Endodermal cell (in vitro differentiated cells): ENCODE measurements around the gene CES1. TPM values are rescaled to one million over a fixed set of nuclear protein-coding genes. Genes with fewer than 3 reads are reported as not detected.

Experiments
- DNase-seq: peaks from one replicate; pipeline ENCODE4 v3.0.0-alpha.2; 2017
- H3K27ac ChIP-seq: 2 replicates; pipeline ENCODE4 v1.5.1; 2013; ENCODE audit warnings: mild to moderate bottlenecking, low read depth, low read length, moderate library complexity
- H3K27me3 ChIP-seq: 2 replicates; pipeline ENCODE4 v1.6.1; 2013; ENCODE audit warnings: mild to moderate bottlenecking, low read length, moderate library complexity; ENCODE audit not compliant: insufficient read depth, control insufficient read depth, poor library complexity, severe bottlenecking
- H3K36me3 ChIP-seq: 2 replicates; pipeline ENCODE4 v1.7.0; 2013; ENCODE audit warnings: mild to moderate bottlenecking, low read length, moderate library complexity; ENCODE audit not compliant: control insufficient read depth, insufficient read depth
- H3K4me1 ChIP-seq: one replicate; pipeline ENCODE4 v1.7.0; 2013; ENCODE audit warnings: low read length; ENCODE audit not compliant: control insufficient read depth, insufficient read depth
- H3K4me3 ChIP-seq: 2 replicates; pipeline ENCODE4 v1.5.1; 2013; ENCODE audit warnings: mild to moderate bottlenecking, low read length, moderate library complexity
- H3K9ac ChIP-seq: 2 replicates; pipeline ENCODE4 v1.6.1; 2013; ENCODE audit warnings: mild to moderate bottlenecking, low read length, moderate library complexity; ENCODE audit not compliant: poor library complexity, severe bottlenecking; ENCODE audit errors: extremely low read depth
- H3K9me3 ChIP-seq: 2 replicates; pipeline ENCODE4 v1.6.1; 2013; ENCODE audit warnings: mild to moderate bottlenecking, low read length, moderate library complexity; ENCODE audit not compliant: control insufficient read depth
- H3K27ac Mint-ChIP-seq: 2 replicates; pipeline ENCODE4 v1.8.0; 2020; ENCODE audit warnings: mixed read lengths
- H3K27me3 Mint-ChIP-seq: 2 replicates; pipeline ENCODE4 v1.8.0; 2021; ENCODE audit warnings: mild to moderate bottlenecking, mixed read lengths; ENCODE audit not compliant: insufficient read depth
- H3K36me3 Mint-ChIP-seq: 2 replicates; pipeline ENCODE4 v1.8.0; 2020; ENCODE audit warnings: low read depth, mixed read lengths
- H3K4me1 Mint-ChIP-seq: 2 replicates; pipeline ENCODE4 v1.8.0; 2020; ENCODE audit warnings: mixed read lengths
- H3K4me3 Mint-ChIP-seq: 2 replicates; pipeline ENCODE4 v1.8.0; 2020; ENCODE audit warnings: mild to moderate bottlenecking, moderate library complexity, mixed read lengths
- H3K9me3 Mint-ChIP-seq: 2 replicates; pipeline ENCODE4 v1.8.0; 2020; ENCODE audit warnings: mild to moderate bottlenecking, mixed read lengths
- CTCF ChIP-seq: fragments of 200-600 bp; sonication (generic); conservative IDR thresholded peaks from 2 replicates; pipeline ENCODE4 v1.5.0; 2021; ENCODE audit warnings: antibody characterized with exemption, mild to moderate bottlenecking
- WGBS, 2 experiments: methylation state at CpG; one replicate each; pipeline versions ENCODE4 v1.1.5 to v1.1.7; 2013; ENCODE audit warnings: missing lambda C conversion rate in 2 of 2, mixed read lengths in 1 of 2; ENCODE audit not compliant: insufficient coverage in 1 of 2, insufficient read length in 1 of 2; 5-methylcytosine and 5-hydroxymethylcytosine counted together
- total RNA-seq, 2 donors: library from RNA; stranded (reverse); fragmentation: NEBNext Ultra II Directional in 1 of 2; extraction: Animal tissue kit (Norgen Biotek cat#: 25700) in 1 of 2; gene quantifications; 2 replicates in 1 of 2; 3 replicates in 1 of 2; pipeline ENCODE4 v1.2.1, GENCODE V29; 2021

CES1 gene
- total RNA-seq, 2 donors from 2014 or later, result 1.3 TPM; not detected in 1

- Histone ChIP-seq H3K9ac (no peak overlapping the region), H3K4me1 (no peaks in the 10 kb centered on the region), H3K27me3 (peaks cover 30% of the 10 kb centered on the region), H3K27ac (no peak overlapping the region), H3K36me3 (no peaks in the 10 kb centered on the region), H3K4me3 (no peak overlapping the region), H3K9me3 (no peaks in the 10 kb centered on the region)
- H3K4me3 Mint-ChIP-seq, result no peak overlapping the region
- H3K27ac Mint-ChIP-seq, result no peak overlapping the region
- H3K36me3 Mint-ChIP-seq, result no peaks in the 10 kb centered on the region
- H3K4me1 Mint-ChIP-seq, result peaks cover 7% of the 10 kb centered on the region
- 80 to 86% methylated on average over 10 of the region's 10 CpGs for WGBS, 2 experiments
- DNase-seq, result peak; percentile 31
- peaks cover 48% of the 10 kb centered on the region for H3K27me3 Mint-ChIP-seq
- no peak for TF ChIP-seq CTCF
- no peaks in the 10 kb centered on the region for H3K9me3 Mint-ChIP-seq
Observed at GRCh38 chr16:55828680-55829079, 4.2 kb downstream of the CES1 start.

DNA sequence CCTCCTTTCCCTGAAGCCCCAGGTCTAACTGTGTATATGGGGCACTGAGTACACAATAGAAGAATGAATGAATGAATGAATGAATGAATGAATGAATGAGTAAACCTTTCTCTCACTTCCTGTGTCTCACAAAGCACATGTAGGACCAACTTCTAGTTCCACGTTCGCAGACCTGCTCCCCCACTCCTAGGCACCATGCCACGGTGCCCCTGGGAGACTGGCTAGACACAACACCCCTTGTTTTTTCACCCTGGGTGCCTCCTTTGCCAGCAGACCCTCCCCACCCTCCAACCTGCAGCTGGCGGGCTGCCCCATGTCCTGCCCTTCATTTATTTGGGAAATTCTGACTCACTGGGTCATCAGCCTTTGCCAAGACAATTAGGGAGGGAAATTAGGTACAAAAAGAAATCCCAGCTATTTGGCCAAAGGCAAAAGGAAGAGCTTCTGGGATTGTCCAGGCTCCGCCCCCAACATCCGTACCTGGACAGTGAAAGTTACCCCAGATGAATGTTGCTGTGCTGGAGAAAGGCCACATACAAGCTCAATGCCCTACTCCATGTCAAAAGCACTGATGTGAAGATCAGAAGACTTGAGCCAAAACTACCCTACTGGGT is 7.7 kb downstream of the CES1 start:
- Histone ChIP-seq H3K27ac (no peak overlapping the region), H3K9ac (no peak overlapping the region), H3K36me3 (no peaks in the 10 kb centered on the region), H3K4me1 (no peaks in the 10 kb centered on the region), H3K9me3 (no peaks in the 10 kb centered on the region), H3K27me3 (peaks cover 62% of the 10 kb centered on the region), H3K4me3 (no peak overlapping the region)
- Mint-ChIP-seq H3K36me3 (no peaks in the 10 kb centered on the region), H3K27me3 (peaks cover 62% of the 10 kb centered on the region), H3K4me1 (peaks cover 7% of the 10 kb centered on the region), H3K4me3 (no peak overlapping the region), H3K27ac (no peak overlapping the region), H3K9me3 (no peaks in the 10 kb centered on the region)
- DNase-seq, result peak; percentile 14
- WGBS, 2 experiments, result 85 to 93% methylated on average over 5 to 6 of the region's 6 CpGs
- TF ChIP-seq CTCF, result no peak

GRCh38 chr16:55824473-55825000 is 8.4 kb downstream of the CES1 start:
- Histone ChIP-seq H3K27ac (no peak overlapping the region), H3K4me3 (no peak overlapping the region), H3K4me1 (no peaks in the 10 kb centered on the region), H3K9me3 (no peaks in the 10 kb centered on the region), H3K9ac (no peak overlapping the region), H3K27me3 (peaks cover 66% of the 10 kb centered on the region), H3K36me3 (no peaks in the 10 kb centered on the region)
- Mint-ChIP-seq H3K27me3 (peaks cover 67% of the 10 kb centered on the region), H3K27ac (no peak overlapping the region), H3K36me3 (no peaks in the 10 kb centered on the region), H3K4me1 (peaks cover 7% of the 10 kb centered on the region), H3K4me3 (no peak overlapping the region), H3K9me3 (no peaks in the 10 kb centered on the region)
- 84 to 92% methylated on average over 3 to 4 of the region's 4 CpGs for WGBS, 2 experiments
- TF ChIP-seq CTCF, result no peak
- peak; percentile 35 for DNase-seq
